Superior temporal gyrus (tissue), 1 donor: ENCODE results near the gene TSPAN32.

Experiments used
- DNase-seq: peaks from one replicate; pipeline ENCODE4 v3.0.0-alpha.2; 2016; ENCODE audit errors: extremely low spot score

Gene TSPAN32

GRCh38 chr11:2301631-2302305, at the start of gene TSPAN32, which contains the start of gene C11orf21:
Gene TSPAN32, plus strand, starts transcription at chr11:2302013. Its CDS starts 137 bp downstream, at chr11:2302150.
Gene C11orf21, minus strand, starts transcription at chr11:2301918. Its CDS starts 110 bp downstream, at chr11:2301808.
- DNase-seq: no peak

GRCh38 chr11:2252018-2252417, 49.8 kb upstream of the TSPAN32 start:
- no peak for DNase-seq

- DNase-seq: no peak
These were observed 45.4 kb upstream of the TSPAN32 start for GRCh38 chr11:2256293-2256913.

GRCh38 chr11:2256951-2257700, 44.7 kb upstream of the TSPAN32 start:
- no peak for DNase-seq

- no peak for DNase-seq
These were observed 43.0 kb upstream of the TSPAN32 start for GRCh38 chr11:2258501-2259465.

GRCh38 chr11:2259466-2259830, 42.4 kb upstream of the TSPAN32 start:
- no peak for DNase-seq

GRCh38 chr11:2259897-2260451, 41.8 kb upstream of the TSPAN32 start:
- DNase-seq: no peak

GRCh38 chr11:2260491-2261364, 41.1 kb upstream of the TSPAN32 start:
- DNase-seq: no peak

- DNase-seq: no peak
These were observed 40.2 kb upstream of the TSPAN32 start for GRCh38 chr11:2261436-2262230.

GRCh38 chr11:2262301-2263070, 39.3 kb upstream of the TSPAN32 start:
- no peak for DNase-seq

- no peak for DNase-seq
These were observed 38.7 kb upstream of the TSPAN32 start for GRCh38 chr11:2263071-2263565.

GRCh38 chr11:2263724-2264360, 38.0 kb upstream of the TSPAN32 start:
- no peak for DNase-seq

- DNase-seq: no peak
These were observed 37.3 kb upstream of the TSPAN32 start for GRCh38 chr11:2264366-2265053.

- peak; percentile 14 for DNase-seq
These were observed 36.4 kb upstream of the TSPAN32 start for GRCh38 chr11:2265396-2265795.

- DNase-seq: no peak
These were observed 35.8 kb upstream of the TSPAN32 start for GRCh38 chr11:2265854-2266585.

GRCh38 chr11:2266586-2267305, 35.1 kb upstream of the TSPAN32 start:
- DNase-seq: no peak
